Nucleus accumbens (tissue), 56 donors: ENCODE data around the gene PPDPF.
"Not testable (repeated sequence)": the region's sequence is repeated elsewhere in the genome, so short reads cannot be mapped to it uniquely, and the experiment has no call there.

Experiments
- DNase-seq, 56 donors: peaks; one replicate each; lab custom pipeline; 2025; lab: John Stamatoyannopoulos, UW

Gene PPDPF

DNA sequence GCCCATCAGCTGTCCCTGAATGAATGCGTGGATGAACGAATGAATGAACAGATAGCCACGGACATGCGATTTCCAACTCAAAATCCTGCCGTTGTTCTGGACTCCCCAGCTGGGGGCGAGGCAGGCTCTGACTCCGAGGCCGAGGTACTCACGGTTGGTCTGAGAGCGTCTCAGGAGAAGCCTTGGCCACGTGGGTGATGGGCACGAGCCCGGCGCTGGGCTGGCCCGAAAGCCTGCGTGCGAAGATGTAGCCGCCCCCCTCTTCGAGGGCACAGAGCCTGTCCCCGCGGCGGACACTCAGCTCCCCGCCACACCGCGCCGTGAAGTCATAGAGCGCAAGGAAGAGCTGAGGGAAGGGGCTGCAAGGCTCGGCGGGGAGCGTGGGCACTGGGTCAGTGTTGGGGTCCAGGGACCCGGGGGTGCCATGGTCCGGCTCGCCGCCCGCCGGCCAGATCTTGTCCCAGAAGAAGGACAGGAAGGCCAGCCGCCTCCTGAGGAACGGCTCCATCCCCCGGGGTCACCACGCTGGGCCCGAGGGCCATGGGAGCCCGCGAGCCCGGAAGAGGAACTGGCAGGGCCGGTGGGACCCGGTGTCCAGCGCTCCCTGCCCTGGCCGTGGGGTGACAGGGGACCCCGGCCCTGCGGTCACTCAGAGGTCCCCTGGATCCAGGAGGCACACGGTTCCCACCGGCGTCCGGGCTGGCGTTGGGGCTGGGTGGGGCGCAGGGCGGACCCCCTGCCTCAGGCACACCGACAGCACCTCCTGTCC, 26.6 kb downstream of the PPDPF start:
- no peak for DNase-seq

- no peak for DNase-seq
These were observed 27.3 kb downstream of the PPDPF start, which contains the start of gene SRMS for GRCh38 chr20:63547725-63548480. TSS of gene SRMS (minus strand) at chr20:63547749. CDS start at chr20:63547463, 286 bp downstream.

DNA sequence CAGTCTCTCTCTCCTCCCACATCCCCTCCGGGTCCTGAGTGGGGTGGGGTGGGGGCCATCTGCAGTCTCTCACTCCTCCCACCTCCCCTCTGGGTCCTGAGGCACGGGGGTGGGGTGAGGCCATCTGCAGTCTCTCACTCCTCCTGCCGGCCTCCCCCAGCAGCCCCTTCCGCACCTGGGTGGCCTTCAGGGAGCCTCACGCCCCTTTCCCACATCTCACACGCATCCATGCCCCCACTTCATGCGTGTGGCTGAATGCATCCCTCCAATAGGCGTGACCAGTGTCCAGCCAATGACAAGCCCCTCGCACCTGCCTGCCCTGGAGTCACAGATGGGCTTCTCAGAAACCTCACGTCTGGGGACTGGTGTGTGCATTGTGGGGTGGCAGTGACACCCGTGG, 28.0 kb downstream of the PPDPF start:
- DNase-seq = no peak

DNA sequence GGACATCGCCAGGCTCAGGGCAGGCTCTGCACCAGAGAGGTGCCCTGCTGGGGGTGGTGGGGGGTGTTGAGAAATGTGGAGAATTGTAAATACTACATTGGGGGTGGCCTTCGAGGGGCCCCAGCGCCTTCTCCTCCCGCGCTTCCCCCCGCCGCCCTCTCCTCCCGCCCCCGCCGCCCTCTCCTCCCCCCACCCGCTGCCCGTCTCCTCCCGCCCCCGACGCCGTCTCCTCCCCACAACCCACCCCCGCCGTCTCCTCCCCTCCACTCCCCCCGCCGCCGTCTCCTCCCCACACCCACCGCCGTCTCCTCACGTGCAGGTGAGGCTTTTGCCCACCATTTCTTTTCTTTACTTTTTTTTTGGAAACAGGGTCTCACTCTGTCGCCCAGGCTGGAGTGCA, 28.5 kb downstream of the PPDPF start:
- no peak for DNase-seq

GRCh38 chr20:63549679-63550282, 29.2 kb downstream of the PPDPF start:
- DNase-seq = no peak

GRCh38 chr20:63551068-63551467, 30.5 kb downstream of the PPDPF start:
- no peak for DNase-seq

DNA sequence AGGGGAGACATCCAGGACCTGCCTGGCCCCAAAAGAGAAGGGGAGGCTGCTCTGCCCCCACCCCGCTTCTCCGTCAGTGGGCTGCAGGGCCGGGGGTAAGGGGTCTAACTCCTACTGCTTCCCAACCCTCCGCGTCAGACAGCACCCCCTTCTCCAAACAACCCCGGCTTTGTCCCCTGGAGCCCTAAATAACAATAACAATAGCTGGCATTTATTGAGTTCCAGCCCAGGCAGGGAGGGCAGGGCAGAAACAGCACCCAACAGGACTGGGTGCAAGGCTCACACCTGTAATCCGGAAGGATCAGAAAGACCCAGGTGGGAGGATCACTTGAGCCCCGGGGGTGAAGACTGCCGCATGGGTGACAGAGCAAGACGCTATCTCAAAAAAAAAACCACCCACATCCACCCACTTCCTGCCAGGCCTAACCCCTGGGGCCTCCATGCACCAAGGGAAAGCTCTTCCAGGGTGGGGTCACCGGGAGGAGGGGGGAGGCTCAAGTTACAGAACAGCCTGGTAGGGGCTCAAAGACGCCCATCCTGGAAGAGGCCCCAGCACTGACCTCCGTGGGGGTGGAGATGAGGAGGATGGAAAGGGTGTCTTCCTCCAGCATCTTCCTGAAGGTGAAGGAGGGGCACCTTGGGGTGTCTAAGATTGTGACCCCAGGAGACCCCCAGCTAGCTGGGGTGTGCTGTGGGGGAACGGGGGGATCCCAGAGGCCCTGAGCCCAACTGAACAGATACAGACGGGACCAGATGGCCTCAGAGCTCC, 32.1 kb downstream of the PPDPF start:
- no peak for DNase-seq

DNA sequence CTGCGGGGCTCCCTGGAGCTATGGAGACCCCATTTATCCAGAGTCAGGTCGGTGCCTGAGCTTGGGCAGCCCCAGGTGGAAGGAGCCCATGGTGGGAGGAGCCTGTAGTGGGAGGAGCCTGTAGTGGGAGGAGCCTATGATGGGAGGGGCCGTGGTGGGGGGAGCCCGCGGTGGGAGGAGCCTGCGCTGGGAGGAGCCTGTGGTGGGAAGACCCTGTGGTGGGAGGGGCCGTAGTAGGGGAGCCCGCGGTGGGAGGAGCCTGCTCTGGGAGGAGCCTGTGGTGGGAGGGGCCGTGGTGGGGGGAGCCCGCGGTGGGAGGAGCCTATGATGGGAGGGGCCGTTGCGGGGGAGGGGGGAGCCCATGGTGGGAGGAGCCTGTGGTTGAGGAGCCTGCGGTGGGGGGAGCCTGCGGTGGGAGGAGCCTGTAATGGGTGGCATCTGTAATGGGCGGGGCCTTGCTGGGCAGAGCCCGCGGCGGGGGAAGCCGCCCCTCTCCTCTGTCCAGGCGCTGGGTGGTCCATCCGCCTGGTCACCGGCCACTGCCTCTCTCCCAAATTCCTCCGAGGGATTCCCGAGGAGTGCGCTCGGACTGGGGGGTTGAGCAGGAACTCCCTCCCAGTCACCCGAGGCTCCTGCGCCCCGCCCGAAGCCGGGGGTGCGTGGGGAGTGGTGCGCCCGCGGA, 32.8 kb downstream of the PPDPF start:
- DNase-seq = peak in 11 of 56 donors; percentile 6 to 80 (median 29)

- DNase-seq = peak in 1 of 56 donors; percentile 23
These were observed 33.3 kb downstream of the PPDPF start, which contains the start of gene FNDC11 for GRCh38 chr20:63553933-63554290. TSS of gene FNDC11 (plus strand) at chr20:63554159. CDS start at chr20:63555664, 1,505 bp downstream.

- no peak for DNase-seq
These were observed 34.1 kb downstream of the PPDPF start for GRCh38 chr20:63554361-63555278.

- no peak for DNase-seq
These were observed 35.3 kb downstream of the PPDPF start for GRCh38 chr20:63555661-63556381.

DNA sequence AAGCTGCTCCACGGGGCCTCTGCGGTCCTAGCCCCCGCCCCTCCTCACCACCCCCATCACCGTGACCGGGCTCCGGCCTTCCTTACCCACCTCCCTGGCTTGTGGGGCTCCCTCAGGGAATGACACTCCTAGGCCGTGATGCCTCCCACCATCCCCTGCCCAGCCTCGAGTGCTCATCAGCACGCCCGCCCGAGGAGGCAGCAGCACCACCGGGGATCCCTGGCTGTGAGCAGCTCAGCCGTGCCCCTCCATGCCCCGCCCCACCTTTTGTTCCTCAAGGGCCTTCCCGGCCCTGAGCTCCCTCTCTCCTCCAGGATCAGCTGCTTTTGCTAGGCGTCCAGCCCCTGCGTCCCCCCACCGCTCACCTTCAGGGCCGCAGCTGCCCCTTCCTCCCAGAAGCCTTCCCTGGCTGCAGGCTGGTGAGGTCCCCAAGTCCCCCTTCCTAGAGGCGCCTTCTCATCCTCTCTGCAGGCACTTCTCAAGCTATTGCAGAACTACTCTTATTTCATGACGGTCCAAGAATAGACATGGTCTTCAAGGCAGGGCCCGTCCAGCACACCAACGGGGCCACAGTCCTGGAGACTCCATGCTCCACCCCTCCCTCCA, 36.4 kb downstream of the PPDPF start:
- DNase-seq = no peak

DNA sequence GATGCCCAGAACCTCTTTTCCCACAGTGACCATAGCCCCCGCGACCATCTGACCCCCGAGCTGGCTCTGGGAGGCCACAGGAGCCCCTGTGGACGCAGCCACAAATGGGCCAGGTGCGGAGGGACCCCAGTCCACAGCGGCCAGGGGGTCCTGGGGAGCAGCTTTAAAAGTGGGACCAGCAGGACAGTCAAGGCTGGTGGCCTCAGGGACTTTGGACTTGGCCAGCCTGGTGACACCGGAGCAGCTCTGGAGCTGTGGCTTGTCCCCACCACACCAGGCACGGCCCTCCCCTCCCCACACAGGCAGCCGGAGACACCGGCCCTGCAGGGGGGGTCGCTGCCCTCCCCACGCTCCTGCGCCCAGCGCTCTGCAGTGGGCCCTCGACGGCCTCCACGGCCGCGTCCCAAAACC, 36.9 kb downstream of the PPDPF start:
- DNase-seq = no peak

DNA sequence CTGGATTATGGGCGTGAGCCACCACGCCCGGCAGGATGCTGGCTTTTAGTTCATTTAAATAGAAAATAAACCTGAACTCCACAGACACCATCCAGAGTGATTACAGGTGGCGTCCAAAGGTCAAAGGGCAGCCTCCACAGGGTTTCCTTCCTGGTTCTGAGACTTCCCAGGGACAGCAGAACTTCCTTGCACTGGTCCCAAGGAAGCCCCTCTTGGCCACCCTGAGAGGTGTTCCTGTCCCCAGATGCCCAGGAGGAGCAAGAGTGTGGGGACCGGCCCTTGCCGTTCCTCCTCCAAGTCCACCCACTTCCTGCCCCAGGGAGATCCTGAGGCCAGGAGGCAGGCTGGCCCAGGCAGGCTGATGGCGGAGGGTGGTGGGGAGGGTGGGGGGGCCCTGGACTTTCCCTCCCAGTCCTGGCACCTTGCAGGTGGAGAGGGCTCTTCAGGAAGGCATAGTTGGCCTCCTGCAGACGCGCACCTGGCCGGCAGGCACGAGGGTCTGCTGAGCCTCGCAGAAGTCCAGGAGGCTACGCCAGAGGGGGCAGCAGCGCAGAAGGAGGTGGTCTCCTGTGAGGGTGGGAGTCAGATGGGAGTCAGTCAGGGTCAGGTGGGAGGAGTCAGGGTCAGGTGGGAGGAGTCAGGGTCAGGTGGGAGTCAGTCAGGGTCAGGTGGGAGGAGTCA, 38.4 kb downstream of the PPDPF start:
- no peak for DNase-seq

- DNase-seq = not testable (repeated sequence)
These were observed 39.1 kb downstream of the PPDPF start for GRCh38 chr20:63559485-63560332.

GRCh38 chr20:63560333-63560805, 39.8 kb downstream of the PPDPF start:
- DNase-seq = no peak
